GM12878 (cell line): ENCODE measurements around the gene TXNDC16.

Experiments used
- EP300 ChIP-seq, 2 experiments: fragments of 150-350 bp in 1 of 2; IDR thresholded peaks; 2 replicates each; pipeline ENCODE4 v1.6.1; 2011 to 2012; ENCODE audit warnings: low read depth in 2 of 2, low read length in 2 of 2, borderline replicate concordance in 1 of 2, improper control_type of control experiment in 1 of 2, inconsistent platforms in 1 of 2; ENCODE audit not compliant: control insufficient read depth in 1 of 2
- PML ChIP-seq: IDR thresholded peaks from 2 replicates; pipeline ENCODE4 v1.6.1; 2012; ENCODE audit warnings: low read length, inconsistent platforms
- POLR2A ChIP-seq: IDR thresholded peaks from 2 replicates; pipeline ENCODE4 v1.6.1; 2011; ENCODE audit warnings: low read depth, mild to moderate bottlenecking, low read length
- POLR2AphosphoS5 ChIP-seq: IDR thresholded peaks from 2 replicates; pipeline ENCODE4 v1.6.1; 2011; ENCODE audit warnings: mild to moderate bottlenecking, low read length, inconsistent platforms
- TAF1 ChIP-seq: IDR thresholded peaks from 2 replicates; pipeline ENCODE4 v1.6.1; 2011; ENCODE audit warnings: mild to moderate bottlenecking, low read depth, low read length, borderline replicate concordance
- TCF7 ChIP-seq: IDR thresholded peaks from 2 replicates; pipeline ENCODE4 v1.6.1; 2014; ENCODE audit warnings: antibody characterized with exemption, borderline replicate concordance
- TF ChIP-seq, protein P1 (sequence below): fragments of 450-650 bp; IDR thresholded peaks from 2 replicates; pipeline ENCODE4 v1.6.1; 2016; ENCODE audit warnings: mild to moderate bottlenecking, moderate library complexity, borderline replicate concordance
- TF ChIP-seq, protein P2 (sequence below): IDR thresholded peaks from 2 replicates; pipeline ENCODE4 v1.6.1; 2012; ENCODE audit warnings: low read depth, low read length, improper control_type of control experiment

DNA sequence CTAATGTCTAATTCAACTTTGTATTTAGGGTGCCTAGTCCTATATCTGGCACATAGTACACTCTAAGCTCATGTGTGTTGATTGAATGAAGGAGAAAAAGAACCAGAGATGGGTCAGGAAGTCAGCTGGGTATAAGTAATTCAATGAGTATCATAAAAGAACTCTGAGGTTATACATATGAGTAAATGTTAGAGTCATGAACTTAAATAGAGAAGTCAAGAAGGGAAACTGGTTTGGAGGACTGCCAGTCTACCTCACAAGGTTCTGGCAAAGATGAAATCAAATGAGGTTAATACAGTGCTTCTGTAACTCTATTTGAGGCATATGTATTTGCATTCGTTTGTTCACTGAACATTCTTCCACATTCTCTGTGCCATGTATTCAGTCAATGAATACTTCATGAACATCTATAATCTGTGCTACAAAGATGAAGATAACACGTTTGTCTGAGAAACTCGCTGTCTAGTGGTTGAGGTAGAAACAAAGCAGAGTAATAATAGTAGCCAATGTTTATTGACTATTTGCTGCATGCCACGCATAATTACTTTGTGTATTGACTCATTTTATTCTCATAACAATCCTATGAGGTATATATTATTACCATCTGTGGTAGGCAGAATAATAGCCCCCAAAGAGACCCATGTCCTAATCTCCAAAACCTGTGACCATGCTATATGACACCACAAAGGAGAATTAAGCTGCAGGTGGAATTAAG lies 149.3 kb downstream of the TXNDC16 start:
- no peak for TF ChIP-seq PML
- TF ChIP-seq POLR2AphosphoS5, result no peak
- TF ChIP-seq, protein P1, sequence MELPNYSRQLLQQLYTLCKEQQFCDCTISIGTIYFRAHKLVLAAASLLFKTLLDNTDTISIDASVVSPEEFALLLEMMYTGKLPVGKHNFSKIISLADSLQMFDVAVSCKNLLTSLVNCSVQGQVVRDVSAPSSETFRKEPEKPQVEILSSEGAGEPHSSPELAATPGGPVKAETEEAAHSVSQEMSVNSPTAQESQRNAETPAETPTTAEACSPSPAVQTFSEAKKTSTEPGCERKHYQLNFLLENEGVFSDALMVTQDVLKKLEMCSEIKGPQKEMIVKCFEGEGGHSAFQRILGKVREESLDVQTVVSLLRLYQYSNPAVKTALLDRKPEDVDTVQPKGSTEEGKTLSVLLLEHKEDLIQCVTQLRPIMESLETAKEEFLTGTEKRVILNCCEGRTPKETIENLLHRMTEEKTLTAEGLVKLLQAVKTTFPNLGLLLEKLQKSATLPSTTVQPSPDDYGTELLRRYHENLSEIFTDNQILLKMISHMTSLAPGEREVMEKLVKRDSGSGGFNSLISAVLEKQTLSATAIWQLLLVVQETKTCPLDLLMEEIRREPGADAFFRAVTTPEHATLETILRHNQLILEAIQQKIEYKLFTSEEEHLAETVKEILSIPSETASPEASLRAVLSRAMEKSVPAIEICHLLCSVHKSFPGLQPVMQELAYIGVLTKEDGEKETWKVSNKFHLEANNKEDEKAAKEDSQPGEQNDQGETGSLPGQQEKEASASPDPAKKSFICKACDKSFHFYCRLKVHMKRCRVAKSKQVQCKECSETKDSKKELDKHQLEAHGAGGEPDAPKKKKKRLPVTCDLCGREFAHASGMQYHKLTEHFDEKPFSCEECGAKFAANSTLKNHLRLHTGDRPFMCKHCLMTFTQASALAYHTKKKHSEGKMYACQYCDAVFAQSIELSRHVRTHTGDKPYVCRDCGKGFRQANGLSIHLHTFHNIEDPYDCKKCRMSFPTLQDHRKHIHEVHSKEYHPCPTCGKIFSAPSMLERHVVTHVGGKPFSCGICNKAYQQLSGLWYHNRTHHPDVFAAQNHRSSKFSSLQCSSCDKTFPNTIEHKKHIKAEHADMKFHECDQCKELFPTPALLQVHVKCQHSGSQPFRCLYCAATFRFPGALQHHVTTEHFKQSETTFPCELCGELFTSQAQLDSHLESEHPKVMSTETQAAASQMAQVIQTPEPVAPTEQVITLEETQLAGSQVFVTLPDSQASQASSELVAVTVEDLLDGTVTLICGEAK, result no peak
- no peak for TF ChIP-seq POLR2A
- no peak for TF ChIP-seq TCF7
- TF ChIP-seq EP300 (IDR thresholded peaks at IDR 0.05; ENCODE audit: borderline replicate concordance in 1 of 2, control insufficient read depth in 1 of 2, low read depth in 2 of 2, low read length in 2 of 2), result no peak
- TF ChIP-seq, protein P2, sequence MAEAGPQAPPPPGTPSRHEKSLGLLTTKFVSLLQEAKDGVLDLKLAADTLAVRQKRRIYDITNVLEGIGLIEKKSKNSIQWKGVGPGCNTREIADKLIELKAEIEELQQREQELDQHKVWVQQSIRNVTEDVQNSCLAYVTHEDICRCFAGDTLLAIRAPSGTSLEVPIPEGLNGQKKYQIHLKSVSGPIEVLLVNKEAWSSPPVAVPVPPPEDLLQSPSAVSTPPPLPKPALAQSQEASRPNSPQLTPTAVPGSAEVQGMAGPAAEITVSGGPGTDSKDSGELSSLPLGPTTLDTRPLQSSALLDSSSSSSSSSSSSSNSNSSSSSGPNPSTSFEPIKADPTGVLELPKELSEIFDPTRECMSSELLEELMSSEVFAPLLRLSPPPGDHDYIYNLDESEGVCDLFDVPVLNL, result no peak
- no peak for TF ChIP-seq TAF1
